ENCODE measurements around the gene LBHD2. TPM values are rescaled to one million over a fixed set of nuclear protein-coding genes. Genes with fewer than 3 reads are reported as not detected.

LBHD2 gene
- total and polyA plus RNA-seq, 2 experiments from 2014 or later, result not detected

DNA sequence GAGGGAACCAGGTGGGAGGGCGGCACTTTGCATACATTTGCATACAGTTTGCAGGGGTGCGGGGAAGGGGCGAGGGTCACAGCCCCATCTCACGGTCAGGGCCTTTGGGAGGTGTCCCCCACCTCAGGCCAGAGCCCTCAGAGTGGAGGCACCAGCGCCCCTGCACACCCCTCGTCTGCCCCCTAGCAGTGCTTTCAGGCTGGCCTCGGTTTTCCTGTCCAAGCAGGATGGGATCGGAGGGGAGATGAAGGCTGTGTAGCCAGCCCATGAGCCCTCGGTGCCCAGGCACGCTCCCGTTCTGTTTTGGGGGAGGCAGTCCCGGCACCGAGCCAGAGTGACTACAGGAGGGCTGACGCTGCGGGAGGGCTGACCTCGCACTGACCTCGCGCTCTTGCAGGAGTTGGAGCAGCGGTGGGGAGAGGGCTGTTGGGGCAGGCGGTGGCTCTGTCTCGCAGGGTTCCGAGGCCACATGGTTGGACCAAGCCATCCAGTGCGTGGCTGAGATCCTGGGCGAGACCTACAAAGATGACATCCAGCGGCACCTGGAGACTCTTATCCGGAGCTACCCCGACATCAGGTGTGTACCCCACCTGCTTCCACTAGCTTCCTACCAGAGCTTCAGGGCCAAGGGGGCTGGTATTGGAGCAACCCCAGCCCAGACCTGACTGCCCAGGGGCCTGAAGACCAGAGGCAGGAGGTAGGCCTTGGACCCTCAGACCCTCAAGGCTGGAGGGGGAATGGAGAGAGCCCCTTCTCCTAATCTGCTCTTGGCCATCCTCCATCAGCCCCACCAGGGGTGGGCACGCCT lies 24.1 kb downstream of the LBHD2 start:
- Histone ChIP-seq H3K27ac (no peak overlapping the region), H3K4me3 (no peak overlapping the region), H3K36me3 (no peaks in the 10 kb centered on the region), H3K9me3 (ENCODE audit: low read depth) (no peaks in the 10 kb centered on the region), H3K27me3 (peaks cover 22% of the 10 kb centered on the region), H3K4me1 (ENCODE audit: low read depth) (peaks cover 20% of the 10 kb centered on the region)
- TF ChIP-seq, protein P1, sequence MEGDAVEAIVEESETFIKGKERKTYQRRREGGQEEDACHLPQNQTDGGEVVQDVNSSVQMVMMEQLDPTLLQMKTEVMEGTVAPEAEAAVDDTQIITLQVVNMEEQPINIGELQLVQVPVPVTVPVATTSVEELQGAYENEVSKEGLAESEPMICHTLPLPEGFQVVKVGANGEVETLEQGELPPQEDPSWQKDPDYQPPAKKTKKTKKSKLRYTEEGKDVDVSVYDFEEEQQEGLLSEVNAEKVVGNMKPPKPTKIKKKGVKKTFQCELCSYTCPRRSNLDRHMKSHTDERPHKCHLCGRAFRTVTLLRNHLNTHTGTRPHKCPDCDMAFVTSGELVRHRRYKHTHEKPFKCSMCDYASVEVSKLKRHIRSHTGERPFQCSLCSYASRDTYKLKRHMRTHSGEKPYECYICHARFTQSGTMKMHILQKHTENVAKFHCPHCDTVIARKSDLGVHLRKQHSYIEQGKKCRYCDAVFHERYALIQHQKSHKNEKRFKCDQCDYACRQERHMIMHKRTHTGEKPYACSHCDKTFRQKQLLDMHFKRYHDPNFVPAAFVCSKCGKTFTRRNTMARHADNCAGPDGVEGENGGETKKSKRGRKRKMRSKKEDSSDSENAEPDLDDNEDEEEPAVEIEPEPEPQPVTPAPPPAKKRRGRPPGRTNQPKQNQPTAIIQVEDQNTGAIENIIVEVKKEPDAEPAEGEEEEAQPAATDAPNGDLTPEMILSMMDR (IDR thresholded peaks at IDR 0.05; ENCODE audit: low read depth, low read length), result no peak
- DNase-seq (ENCODE audit: low read depth in 1 of 2, low spot score in 1 of 2), result no peak

DNA sequence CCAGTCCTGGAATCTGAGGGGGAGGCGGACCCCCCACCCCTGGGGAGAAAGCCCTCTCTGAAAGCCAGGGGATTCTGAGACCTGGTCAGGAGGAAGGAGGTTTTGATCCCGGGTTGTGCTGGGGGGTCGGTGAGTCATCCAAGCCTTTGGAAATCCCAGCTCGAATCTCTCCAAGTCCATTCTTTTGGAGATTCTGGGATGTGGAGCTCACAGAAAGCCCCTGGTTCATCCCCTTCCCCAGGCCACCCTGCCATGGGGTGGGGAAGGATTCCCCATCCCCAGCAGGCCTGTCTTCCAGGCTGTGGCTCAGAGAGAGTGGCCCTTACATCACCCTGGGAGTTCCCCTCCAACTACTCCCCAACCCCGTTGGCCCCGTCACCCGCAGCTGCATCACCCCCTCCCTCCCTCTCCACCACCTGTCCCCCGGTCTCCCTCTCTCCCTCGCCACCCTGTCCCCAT lies 24.8 kb downstream of the LBHD2 start:
- H3K27ac ChIP-seq, result no peak overlapping the region
- peaks cover 20% of the 10 kb centered on the region for H3K4me1 ChIP-seq (ENCODE audit: low read depth)
- TF ChIP-seq, protein P1 (IDR thresholded peaks at IDR 0.05; ENCODE audit: low read depth, low read length), result no peak
- H3K36me3 ChIP-seq, result no peaks in the 10 kb centered on the region
- H3K27me3 ChIP-seq, result peaks cover 16% of the 10 kb centered on the region
- H3K9me3 ChIP-seq (ENCODE audit: low read depth), result no peaks in the 10 kb centered on the region
- H3K4me3 ChIP-seq, result no peak overlapping the region
- DNase-seq (ENCODE audit: low read depth in 1 of 2, low spot score in 1 of 2), result peak in 1 of 2 donors; percentile 45

DNA sequence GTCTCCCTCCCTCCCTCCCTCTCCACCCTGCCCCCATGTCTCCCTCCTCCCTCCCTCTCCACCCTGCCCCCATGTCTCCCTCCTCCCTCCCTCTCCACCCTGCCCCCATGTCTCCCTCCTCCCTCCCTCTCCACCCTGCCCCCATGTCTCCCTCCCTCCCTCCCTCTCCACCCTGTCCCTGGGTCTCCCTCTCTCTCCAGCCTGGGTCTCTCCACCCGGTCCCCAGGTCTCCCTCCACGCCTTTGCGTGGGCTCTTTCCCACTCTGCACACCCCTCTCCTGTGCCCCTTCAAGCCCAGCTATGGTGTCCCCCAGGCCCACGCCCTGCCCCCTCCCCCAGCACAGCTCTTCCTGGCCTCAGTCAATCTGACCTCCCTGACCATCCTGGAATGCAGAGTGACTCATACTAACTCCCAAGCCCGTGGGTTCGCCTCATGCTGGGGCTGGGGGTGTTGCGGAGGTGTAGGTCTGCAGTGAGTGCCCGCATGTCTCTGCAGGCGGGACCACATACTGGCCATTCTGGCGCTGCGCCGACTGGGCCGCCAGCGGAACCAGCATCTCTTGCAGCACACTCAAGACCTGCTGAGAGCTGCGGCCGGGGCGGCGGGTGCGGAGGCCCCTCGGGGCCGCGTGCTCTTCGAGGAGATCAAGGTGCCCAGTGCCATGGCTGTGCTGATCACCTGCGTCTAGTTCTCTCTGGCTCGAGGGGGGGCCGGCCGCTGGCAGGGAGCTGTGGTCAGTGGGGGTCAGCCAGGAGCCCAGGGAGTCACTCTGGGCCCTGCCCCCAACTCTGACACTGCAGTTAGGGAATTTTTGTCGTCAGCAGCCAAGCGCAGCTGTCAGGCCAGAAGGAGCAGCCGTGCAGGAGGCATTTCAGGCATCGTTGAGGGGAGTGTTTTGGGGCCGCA lies 25.8 kb downstream of the LBHD2 start:
- H3K27me3 ChIP-seq, result peaks cover 6% of the 10 kb centered on the region
- DNase-seq (ENCODE audit: low read depth in 1 of 2, low spot score in 1 of 2), result peak in 1 of 2 donors; percentile 77
- no peak overlapping the region for H3K27ac ChIP-seq
- H3K9me3 ChIP-seq (ENCODE audit: low read depth), result no peaks in the 10 kb centered on the region
- H3K36me3 ChIP-seq, result no peaks in the 10 kb centered on the region
- H3K4me3 ChIP-seq, result no peak overlapping the region
- H3K4me1 ChIP-seq (ENCODE audit: low read depth), result peaks cover 20% of the 10 kb centered on the region
- TF ChIP-seq, protein P1 (IDR thresholded peaks at IDR 0.05; ENCODE audit: low read depth, low read length), result no peak

DNA sequence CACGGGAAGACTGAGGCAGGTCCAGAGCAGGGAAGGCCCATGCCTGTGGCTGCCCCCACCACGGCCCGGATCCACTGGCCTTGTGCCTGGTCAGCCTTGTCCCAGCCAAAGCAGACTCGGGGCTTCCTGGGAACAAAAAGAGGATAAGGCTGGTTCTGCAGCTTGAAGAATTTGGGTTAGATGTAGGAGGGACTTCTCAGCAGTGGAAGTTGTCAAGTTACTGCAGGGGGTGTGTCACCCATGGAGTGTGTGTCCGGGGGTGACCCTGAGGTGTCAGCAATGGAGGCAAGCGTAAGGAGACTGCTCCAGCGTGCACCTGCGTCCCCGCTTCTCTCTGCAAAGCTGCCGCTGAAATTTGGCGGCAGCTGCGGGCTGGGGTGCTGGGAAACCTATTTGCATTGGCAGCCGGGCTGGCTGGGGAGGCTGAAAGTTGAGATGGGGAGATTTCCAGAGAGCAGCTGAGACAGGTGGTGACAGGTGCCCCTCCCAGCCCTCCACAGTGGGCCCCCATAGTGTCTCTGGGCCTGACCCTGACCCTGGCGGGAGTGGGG lies 26.7 kb downstream of the LBHD2 start:
- Histone ChIP-seq H3K27ac (no peak overlapping the region), H3K36me3 (no peaks in the 10 kb centered on the region), H3K27me3 (peaks cover 3% of the 10 kb centered on the region), H3K4me3 (no peak overlapping the region), H3K9me3 (ENCODE audit: low read depth) (no peaks in the 10 kb centered on the region), H3K4me1 (ENCODE audit: low read depth) (peaks cover 20% of the 10 kb centered on the region)
- DNase-seq (ENCODE audit: low read depth in 1 of 2, low spot score in 1 of 2), result peak in 1 of 2 donors; percentile 58
- TF ChIP-seq, protein P1 (IDR thresholded peaks at IDR 0.05; ENCODE audit: low read depth, low read length), result no peak

DNA sequence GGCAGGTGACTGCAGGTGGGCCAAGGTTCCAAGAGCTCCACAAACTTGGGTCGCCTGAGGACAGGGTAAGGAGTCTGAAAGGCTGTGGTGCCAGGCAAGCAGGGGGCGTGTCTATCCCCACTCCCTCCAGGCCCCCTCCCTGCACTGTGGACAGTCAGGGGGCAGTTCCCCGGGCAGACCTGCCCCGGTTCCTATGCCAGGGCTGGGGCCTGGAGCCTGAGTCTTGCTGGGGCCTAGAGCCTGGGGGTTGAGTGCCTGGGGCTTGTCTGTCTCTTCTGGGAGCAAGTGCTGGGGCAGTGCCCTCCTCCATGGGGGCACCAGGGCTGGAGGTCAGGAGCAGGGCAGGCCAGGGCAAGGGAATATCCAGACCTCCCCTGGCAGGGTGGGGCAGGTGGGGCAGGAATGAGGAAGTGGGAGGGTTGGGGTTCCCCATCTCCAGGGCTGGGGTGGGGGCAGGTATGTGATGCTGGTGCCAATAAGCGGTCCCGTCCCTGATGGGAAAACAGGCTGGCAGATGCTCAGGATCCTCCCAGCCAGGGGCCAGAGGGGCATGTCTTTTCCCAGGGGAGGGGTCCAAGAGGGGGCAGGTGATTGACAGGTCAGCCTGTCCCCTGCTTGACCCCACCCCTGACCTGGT lies 27.3 kb downstream of the LBHD2 start:
- Histone ChIP-seq H3K9me3 (ENCODE audit: low read depth) (no peaks in the 10 kb centered on the region), H3K27me3 (no peaks in the 10 kb centered on the region), H3K36me3 (no peaks in the 10 kb centered on the region), H3K27ac (no peak overlapping the region), H3K4me3 (no peak overlapping the region), H3K4me1 (ENCODE audit: low read depth) (peaks cover 20% of the 10 kb centered on the region)
- no peak for DNase-seq (ENCODE audit: low read depth in 1 of 2, low spot score in 1 of 2)
- TF ChIP-seq, protein P1 (IDR thresholded peaks at IDR 0.05; ENCODE audit: low read depth, low read length), result no peak

All from cardiac muscle cell (in vitro differentiated cells and primary cell).